Esophagus muscularis mucosa (tissue), 3 donors: ENCODE data around the gene ST3GAL3.

ENCODE experiments used
- CTCF ChIP-seq, 3 experiments: fragments of 200-600 bp in 2 of 3; fragments of 450-650 bp in 1 of 3; sonication (generic) in 2 of 3; IDR thresholded peaks; one replicate each; pipeline ENCODE4 v1.5.1; 2017 to 2019; ENCODE audit warnings: antibody characterized with exemption in 3 of 3, mild to moderate bottlenecking in 2 of 3, moderate library complexity in 1 of 3
- POLR2A ChIP-seq: fragments of 450-650 bp; IDR thresholded peaks from one replicate; pipeline ENCODE4 v1.6.1; 2017; ENCODE audit warnings: antibody characterized with exemption, moderate library complexity, mild to moderate bottlenecking, low read depth

- TF ChIP-seq CTCF (IDR thresholded peaks at IDR 0.05) (no peak), POLR2A (no peak)
Measured at GRCh38 chr1:43960798-43961197, 253.5 kb downstream of the ST3GAL3 start.
